SU-DHL-6 (cell line): ENCODE results near the gene IGFLR1.

ENCODE experiments used
- CTCF ChIP-seq: fragments of 200-600 bp; sonication (generic); IDR thresholded peaks from one replicate; pipeline ENCODE4 v1.5.1; 2017; ENCODE audit warnings: antibody characterized with exemption, mild to moderate bottlenecking, low read length, moderate library complexity; ENCODE audit not compliant: insufficient read depth, poor library complexity, severe bottlenecking
- EZH2phosphoT487 ChIP-seq: fragments of 200-600 bp; sonication (generic), shearing (Covaris generic); conservative IDR thresholded peaks from 2 replicates; pipeline ENCODE4 v1.6.1; 2018; ENCODE audit warnings: mild to moderate bottlenecking, antibody characterized with exemption, low read length, moderate library complexity, mixed read lengths

- TF ChIP-seq CTCF: no peak
- TF ChIP-seq EZH2phosphoT487: no peak
These were observed 17.7 kb downstream of the IGFLR1 start for GRCh38 chr19:35724560-35724959.
